HAP-1 (cell line): ENCODE data around the gene ANKRD28.
"Not testable (repeated sequence)": the region's sequence is repeated elsewhere in the genome, so short reads cannot be mapped to it uniquely, and the experiment has no call there.

Experiments
- DNase-seq, 2 experiments: peaks; one replicate each; pipeline ENCODE4 v3.0.0-alpha.2; 2016 to 2020; ENCODE audit warnings: low spot score in 2 of 2
- H3K27me3 ChIP-seq: fragments of 250-450 bp; sonication (Bioruptor Pico); 2 replicates; pipeline ENCODE4 v1.5.1; 2020; ENCODE audit warnings: low read depth, mild to moderate bottlenecking, moderate library complexity
- H3K36me3 ChIP-seq: fragments of 250-450 bp; sonication (Bioruptor Pico); replicated peaks from 2 replicates; pipeline ENCODE4 v1.5.1; 2020; ENCODE audit warnings: mild to moderate bottlenecking
- H3K4me1 ChIP-seq: fragments of 250-450 bp; sonication (Bioruptor Pico); 2 replicates; pipeline ENCODE4 v1.5.1; 2020; ENCODE audit warnings: mild to moderate bottlenecking
- H3K4me3 ChIP-seq: fragments of 250-450 bp; sonication (Bioruptor Pico); 2 replicates; pipeline ENCODE4 v1.5.1; 2020; ENCODE audit warnings: mild to moderate bottlenecking, moderate library complexity
- H3K9me3 ChIP-seq: fragments of 250-450 bp; sonication (Bioruptor Pico); 2 replicates; pipeline ENCODE4 v1.5.1; 2020; ENCODE audit warnings: mild to moderate bottlenecking, moderate library complexity
- in situ Hi-C: fragments of 300-500 bp; cut with MboI; formaldehyde crosslinking; loops from 3 replicates; pipeline ENCODE4 v1.14.3; 2020; ENCODE audit warnings: low sequenced_read_pairs, inconsistent platforms, mixed read lengths

Gene ANKRD28

DNA sequence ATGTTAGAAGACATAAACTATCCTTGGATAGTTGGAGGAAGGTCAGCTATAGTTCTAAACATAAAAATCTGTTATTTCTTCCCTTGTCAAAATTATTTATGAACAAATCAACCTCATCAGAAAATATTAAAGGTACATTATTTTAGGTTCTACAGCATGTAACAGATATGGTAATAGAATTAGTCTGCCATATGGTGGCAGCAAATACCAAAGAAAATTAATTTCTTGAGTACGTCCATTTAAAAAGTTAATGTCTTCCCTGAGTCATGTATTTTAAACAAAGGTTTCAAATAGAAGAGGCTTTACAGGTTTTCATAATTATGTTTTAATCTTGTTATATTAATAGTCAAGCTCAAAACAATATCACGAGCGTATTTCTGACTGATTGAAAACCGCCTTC lies 17.9 kb upstream of the ANKRD28 start:
- Histone ChIP-seq H3K9me3 (no peaks in the 10 kb centered on the region), H3K4me1 (no peaks in the 10 kb centered on the region), H3K27me3 (no peaks in the 10 kb centered on the region), H3K4me3 (no peak overlapping the region), H3K36me3 (no peaks in the 10 kb centered on the region)
- DNase-seq, result no peak
- in situ Hi-C loops, result no loop called here

DNA sequence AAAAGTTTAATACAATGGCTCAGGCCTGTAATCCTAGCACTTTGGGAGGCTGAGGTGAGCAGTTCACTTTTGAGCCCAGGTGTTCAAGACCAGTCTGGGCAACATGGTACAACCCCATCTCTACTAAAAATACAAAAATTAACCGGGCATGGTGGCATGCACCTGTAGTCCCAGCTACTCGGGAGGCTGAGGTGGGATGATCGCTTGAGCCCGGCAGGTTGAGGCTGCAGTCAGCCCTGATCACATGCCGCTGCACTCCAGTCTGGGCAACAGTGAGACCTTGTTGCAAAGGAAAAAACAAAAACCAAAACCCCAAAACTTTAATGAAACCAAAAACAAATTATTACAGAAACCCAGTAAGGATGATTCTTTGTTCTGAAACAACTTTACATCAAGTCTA lies 15.3 kb upstream of the ANKRD28 start:
- H3K4me3 ChIP-seq, H3K27me3 ChIP-seq, H3K4me1 ChIP-seq, in situ Hi-C loops, H3K9me3 ChIP-seq, DNase-seq, H3K36me3 ChIP-seq: not testable (repeated sequence)

DNA sequence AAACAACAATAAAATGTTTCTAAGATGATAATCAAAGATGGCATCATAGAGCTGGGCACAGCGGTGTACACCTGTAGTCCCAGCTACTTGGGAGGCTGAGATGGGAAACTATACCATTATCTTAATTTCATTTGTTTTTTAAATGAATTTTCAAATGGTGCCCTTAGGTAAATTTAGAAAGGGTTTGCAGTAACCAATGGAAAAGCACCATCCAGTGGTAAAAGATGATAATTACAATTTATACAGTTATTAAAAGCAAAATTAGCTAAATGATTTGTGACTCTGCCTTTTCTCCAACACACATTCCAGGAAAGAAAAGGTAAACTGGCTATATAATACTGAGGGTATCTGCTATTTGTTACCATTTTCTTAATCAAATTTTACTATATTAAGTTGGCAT lies 14.4 kb upstream of the ANKRD28 start:
- in situ Hi-C loops, result no loop called here
- Histone ChIP-seq H3K4me3 (no peak overlapping the region), H3K36me3 (no peaks in the 10 kb centered on the region), H3K4me1 (no peaks in the 10 kb centered on the region), H3K9me3 (no peaks in the 10 kb centered on the region), H3K27me3 (no peaks in the 10 kb centered on the region)
- peak in 1 of 2 experiments; percentile 22 for DNase-seq

GRCh38 chr3:15810702-15811101 lies 12.9 kb upstream of the ANKRD28 start:
- H3K4me3 ChIP-seq, result no peak overlapping the region
- H3K36me3 ChIP-seq, result no peaks in the 10 kb centered on the region
- no peaks in the 10 kb centered on the region for H3K4me1 ChIP-seq
- no peaks in the 10 kb centered on the region for H3K9me3 ChIP-seq
- no peaks in the 10 kb centered on the region for H3K27me3 ChIP-seq
- in situ Hi-C loops, result no loop called here
- no peak for DNase-seq

GRCh38 chr3:15809313-15809712 lies 11.5 kb upstream of the ANKRD28 start:
- no peak overlapping the region for H3K4me3 ChIP-seq
- DNase-seq, result no peak
- no peaks in the 10 kb centered on the region for H3K4me1 ChIP-seq
- in situ Hi-C loops, result no loop called here
- no peaks in the 10 kb centered on the region for H3K36me3 ChIP-seq
- H3K27me3 ChIP-seq, result no peaks in the 10 kb centered on the region
- no peaks in the 10 kb centered on the region for H3K9me3 ChIP-seq

DNA sequence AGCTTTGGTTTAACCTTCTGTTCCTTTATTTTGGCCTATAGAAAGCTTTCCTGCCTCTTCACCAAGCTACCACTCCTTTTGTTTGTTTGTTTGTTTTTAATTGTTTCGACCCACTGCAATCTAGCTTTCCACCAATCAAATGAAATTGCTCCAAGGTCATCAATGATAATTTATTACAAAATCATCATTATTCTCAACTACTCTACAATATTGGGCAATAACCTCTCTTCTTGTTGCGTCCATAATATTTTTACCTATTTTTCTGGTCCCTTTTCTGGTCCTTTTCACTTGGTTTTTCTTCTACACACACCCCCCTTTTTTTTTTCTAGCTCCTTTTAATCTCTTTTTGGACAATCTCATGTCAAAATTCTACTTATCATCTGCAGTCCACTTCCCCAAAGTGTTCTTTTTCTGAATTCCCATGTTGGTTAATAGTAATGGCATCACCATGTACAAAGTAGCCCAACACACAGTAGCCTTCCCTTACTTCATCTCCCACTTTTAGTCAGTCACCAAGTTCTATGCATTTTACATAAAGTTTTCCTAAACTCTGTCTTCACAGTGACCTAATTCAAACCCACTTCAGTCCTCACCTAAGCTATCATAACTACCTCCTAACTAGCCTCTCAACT lies 11.0 kb upstream of the ANKRD28 start:
- Histone ChIP-seq H3K27me3 (no peaks in the 10 kb centered on the region), H3K4me1 (no peaks in the 10 kb centered on the region), H3K36me3 (no peaks in the 10 kb centered on the region), H3K4me3 (no peak overlapping the region), H3K9me3 (no peaks in the 10 kb centered on the region)
- no peak for DNase-seq
- in situ Hi-C loops, result no loop called here

DNA sequence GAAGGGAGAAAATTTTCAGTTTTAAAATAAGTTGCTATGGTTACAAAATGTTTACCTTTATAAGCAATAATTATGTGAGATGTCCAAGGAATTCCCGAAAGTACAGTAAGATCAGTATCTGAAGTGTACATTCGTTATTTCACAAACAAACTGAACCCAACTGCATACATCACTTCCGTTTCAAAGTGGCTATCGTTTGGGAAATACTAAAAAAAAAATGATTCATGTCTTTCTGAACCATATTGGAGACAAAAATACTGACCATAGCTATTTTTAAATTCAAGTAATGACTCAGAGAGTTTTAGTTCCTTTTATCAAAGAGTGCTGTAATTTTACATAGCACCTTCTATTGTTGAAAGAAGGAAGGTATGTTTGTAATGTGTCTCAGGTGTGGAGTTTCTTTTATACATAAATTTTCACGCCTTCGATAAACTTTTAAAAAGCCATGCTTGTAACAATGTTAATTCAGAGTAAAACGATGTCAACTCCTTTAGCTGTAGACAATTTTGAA lies 8.0 kb upstream of the ANKRD28 start:
- H3K4me3 ChIP-seq, result no peak overlapping the region
- no peaks in the 10 kb centered on the region for H3K27me3 ChIP-seq
- H3K4me1 ChIP-seq, result peaks cover 9% of the 10 kb centered on the region
- H3K9me3 ChIP-seq, result no peaks in the 10 kb centered on the region
- no peak for DNase-seq
- in situ Hi-C loops, result no loop called here
- H3K36me3 ChIP-seq, result no peaks in the 10 kb centered on the region

GRCh38 chr3:15804553-15805095 lies 6.8 kb upstream of the ANKRD28 start:
- Histone ChIP-seq H3K27me3 (no peaks in the 10 kb centered on the region), H3K4me1 (peaks cover 10% of the 10 kb centered on the region), H3K36me3 (no peaks in the 10 kb centered on the region), H3K9me3 (no peaks in the 10 kb centered on the region), H3K4me3 (no peak overlapping the region)
- in situ Hi-C loops, result no loop called here
- no peak for DNase-seq

DNA sequence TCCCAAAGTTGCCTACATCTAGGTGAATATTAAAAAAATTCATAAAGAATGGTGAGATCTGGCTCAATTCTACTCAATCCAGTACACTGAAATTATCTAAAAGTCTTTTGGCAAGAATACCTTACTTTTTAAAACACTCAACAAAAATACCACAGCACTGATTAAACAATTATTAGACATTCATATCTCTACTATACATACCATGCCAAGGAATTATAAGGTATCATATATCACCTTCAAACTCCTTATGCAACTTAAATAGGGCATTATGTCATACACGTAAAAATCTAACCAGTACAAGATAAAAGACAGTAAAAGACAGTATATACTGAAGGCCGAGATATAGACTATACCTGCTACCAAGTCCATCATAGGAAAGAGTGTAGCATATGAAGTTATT lies 6.1 kb upstream of the ANKRD28 start:
- Histone ChIP-seq H3K9me3 (no peaks in the 10 kb centered on the region), H3K36me3 (no peaks in the 10 kb centered on the region), H3K27me3 (no peaks in the 10 kb centered on the region), H3K4me1 (peaks cover 10% of the 10 kb centered on the region), H3K4me3 (no peak overlapping the region)
- no peak for DNase-seq
- in situ Hi-C loops, result no loop called here

- Histone ChIP-seq H3K9me3 (no peaks in the 10 kb centered on the region), H3K27me3 (no peaks in the 10 kb centered on the region), H3K36me3 (no peaks in the 10 kb centered on the region), H3K4me1 (peaks cover 28% of the 10 kb centered on the region), H3K4me3 (no peak overlapping the region)
- DNase-seq, result no peak
- in situ Hi-C loops, result no loop called here
These were observed 3.5 kb upstream of the ANKRD28 start for GRCh38 chr3:15801298-15801697.

DNA sequence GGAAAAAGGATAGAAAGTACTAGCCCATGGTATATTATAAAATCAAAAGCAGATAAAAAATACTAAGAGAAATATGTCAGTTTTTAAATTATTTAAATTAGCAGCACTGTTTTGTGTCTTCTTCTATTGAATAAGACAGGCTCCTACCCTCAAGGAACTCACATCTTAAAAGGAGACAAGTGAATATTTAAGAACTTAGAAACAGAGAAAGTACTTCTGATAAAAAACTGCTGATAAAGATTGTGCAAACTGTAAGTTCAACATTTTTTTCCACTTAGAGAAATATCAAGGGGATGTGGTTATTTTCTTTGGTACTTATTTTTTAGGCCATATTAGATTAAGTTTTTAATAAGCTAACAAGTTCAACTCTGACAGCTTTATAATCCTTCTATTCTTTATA lies 3.0 kb upstream of the ANKRD28 start:
- no peak for DNase-seq
- no peaks in the 10 kb centered on the region for H3K27me3 ChIP-seq
- no peaks in the 10 kb centered on the region for H3K36me3 ChIP-seq
- peaks cover 33% of the 10 kb centered on the region for H3K4me1 ChIP-seq
- no peaks in the 10 kb centered on the region for H3K9me3 ChIP-seq
- H3K4me3 ChIP-seq, result no peak overlapping the region
- in situ Hi-C loops, result no loop called here

GRCh38 chr3:15800327-15800726 lies 2.5 kb upstream of the ANKRD28 start:
- in situ Hi-C loops, result no loop called here

DNA sequence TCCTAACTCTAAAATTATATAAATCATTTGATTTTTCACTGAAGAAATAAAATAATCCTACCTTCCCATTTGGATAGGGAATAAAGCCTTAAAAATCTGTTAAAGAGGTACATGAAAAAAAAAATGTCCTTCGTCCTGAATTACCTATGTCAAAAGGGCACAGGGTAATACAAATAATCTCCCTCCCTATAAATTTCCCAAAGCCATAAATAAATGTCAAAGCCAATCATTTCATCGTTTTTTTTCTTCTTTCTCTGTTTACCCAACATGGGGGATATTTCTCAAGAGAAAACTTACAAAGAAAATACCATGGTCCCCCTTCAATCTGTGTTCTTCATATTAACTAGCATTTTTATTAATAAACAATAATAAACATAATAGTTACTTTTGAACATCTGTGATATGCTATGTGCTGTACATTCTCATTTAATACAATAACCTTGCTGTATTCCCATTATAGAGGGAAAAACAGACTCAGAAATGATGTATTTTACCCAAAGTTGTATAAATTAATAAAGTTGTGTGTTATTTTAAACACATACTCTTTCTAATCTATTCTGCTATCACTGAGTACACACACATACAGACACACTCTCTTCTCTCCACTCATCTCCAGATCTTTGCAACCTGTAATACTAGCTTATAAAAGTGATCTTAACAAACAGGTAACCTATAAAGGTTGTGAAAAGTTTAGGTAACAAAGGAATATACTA lies 910 bp upstream of the ANKRD28 start:
- in situ Hi-C loops, result no loop called here
- Histone ChIP-seq H3K4me1 (peaks cover 36% of the 10 kb centered on the region), H3K27me3 (no peaks in the 10 kb centered on the region), H3K36me3 (no peaks in the 10 kb centered on the region), H3K4me3 (no peak overlapping the region), H3K9me3 (no peaks in the 10 kb centered on the region)
- DNase-seq, result no peak

More at GRCh38 chr3:15800327-15800726, 2.5 kb upstream of the ANKRD28 start:
- DNase-seq, result no peak
- Histone ChIP-seq H3K4me3 (no peak overlapping the region), H3K27me3 (no peaks in the 10 kb centered on the region), H3K36me3 (no peaks in the 10 kb centered on the region), H3K9me3 (no peaks in the 10 kb centered on the region), H3K4me1 (peaks cover 36% of the 10 kb centered on the region)
